A673 (cell line): Measurements from ENCODE around the gene NGEF. TPM values are rescaled to one million over a fixed set of nuclear protein-coding genes. Genes with fewer than 3 reads are reported as not detected.

Experiments
- BruUV-seq: library from RNA; stranded (reverse); fragments of 400-500 nt; replicated peaks from 2 replicates; lab custom pipeline; 2021; lab: Mats Ljungman, UMichigan
- CTCF ChIA-PET: fragments of 300-600 bp; sonication (Branson Sonifier 250); formaldehyde crosslinking; loops from one replicate; lab custom pipeline; 2022; ENCODE audit warnings: antibody characterized with exemption; lab: Charles Lee
- POLR2A ChIA-PET: fragments of 300-600 bp; sonication (Branson Sonifier 250); formaldehyde crosslinking; loops from one replicate; lab custom pipeline; 2022; ENCODE audit warnings: antibody characterized with exemption; ENCODE audit not compliant: low non-redundant PET; lab: Charles Lee
- DNase-seq: peaks from one replicate; pipeline ENCODE4 v3.0.0-alpha.2; 2015; ENCODE audit warnings: low spot score
- H3K27ac ChIP-seq: fragments of 200-600 bp; sonication (generic); 2 replicates; pipeline ENCODE4 v1.5.1; 2016; ENCODE audit warnings: mixed run types, low read depth, mild to moderate bottlenecking, mixed read lengths, antibody characterized with exemption, low read length; ENCODE audit not compliant: poor library complexity, severe bottlenecking
- H3K27me3 ChIP-seq: fragments of 200-600 bp; sonication (generic); replicated peaks from 2 replicates; pipeline ENCODE4 v1.6.1; 2017; ENCODE audit warnings: mixed run types, low read depth, mild to moderate bottlenecking, mixed read lengths, antibody characterized with exemption, low read length; ENCODE audit not compliant: insufficient read depth, poor library complexity
- H3K36me3 ChIP-seq: fragments of 200-600 bp; sonication (generic); 2 replicates; pipeline ENCODE4 v1.6.1; 2016; ENCODE audit warnings: mixed run types, mild to moderate bottlenecking, mixed read lengths, antibody characterized with exemption, low read length; ENCODE audit not compliant: insufficient read depth, poor library complexity, severe bottlenecking
- H3K4me1 ChIP-seq: fragments of 200-600 bp; sonication (generic); 2 replicates; pipeline ENCODE4 v1.6.1; 2017; ENCODE audit warnings: mixed run types, mild to moderate bottlenecking, mixed read lengths, antibody characterized with exemption, low read length; ENCODE audit not compliant: insufficient read depth, poor library complexity, severe bottlenecking
- H3K4me3 ChIP-seq: fragments of 200-600 bp; sonication (generic); 2 replicates; pipeline ENCODE4 v1.5.1; 2016; ENCODE audit warnings: low read depth, mixed run types, mild to moderate bottlenecking, mixed read lengths, low read length; ENCODE audit not compliant: poor library complexity, severe bottlenecking
- H3K9me3 ChIP-seq: fragments of 200-600 bp; sonication (generic); 2 replicates; pipeline ENCODE4 v1.6.1; 2016; ENCODE audit warnings: mixed run types, low read depth, mild to moderate bottlenecking, mixed read lengths, antibody characterized with exemption, low read length; ENCODE audit not compliant: poor library complexity, severe bottlenecking
- EZH2 ChIP-seq: fragments of 200-600 bp; sonication (generic); IDR thresholded peaks from 2 replicates; pipeline ENCODE4 v1.6.1; 2017; ENCODE audit warnings: borderline replicate concordance, low read depth, mild to moderate bottlenecking, mixed read lengths, antibody characterized with exemption, low read length; ENCODE audit not compliant: poor library complexity, severe bottlenecking
- intact Hi-C: fragments of 100-400 bp; cut with micrococcal nuclease; formaldehyde crosslinking; loops from one replicate; pipeline ENCODE4 v1.10.0; 2022; ENCODE audit not compliant: unreplicated experiment
- total RNA-seq: library from RNA; stranded (reverse); gene quantifications from 2 replicates; pipeline ENCODE4 v1.2.3, GENCODE V29; 2021
- TF ChIP-seq, protein P1 (sequence below): fragments of 300-800, 200-600 bp; sonication (generic); conservative IDR thresholded peaks from 2 replicates; pipeline ENCODE4 v1.5.1; 2017; ENCODE audit warnings: low read depth, mild to moderate bottlenecking, antibody characterized with exemption, low read length, moderate library complexity, mixed read lengths

Gene NGEF
- total RNA-seq, 1 experiment from 2014 or later, result 0.69 TPM

DNA sequence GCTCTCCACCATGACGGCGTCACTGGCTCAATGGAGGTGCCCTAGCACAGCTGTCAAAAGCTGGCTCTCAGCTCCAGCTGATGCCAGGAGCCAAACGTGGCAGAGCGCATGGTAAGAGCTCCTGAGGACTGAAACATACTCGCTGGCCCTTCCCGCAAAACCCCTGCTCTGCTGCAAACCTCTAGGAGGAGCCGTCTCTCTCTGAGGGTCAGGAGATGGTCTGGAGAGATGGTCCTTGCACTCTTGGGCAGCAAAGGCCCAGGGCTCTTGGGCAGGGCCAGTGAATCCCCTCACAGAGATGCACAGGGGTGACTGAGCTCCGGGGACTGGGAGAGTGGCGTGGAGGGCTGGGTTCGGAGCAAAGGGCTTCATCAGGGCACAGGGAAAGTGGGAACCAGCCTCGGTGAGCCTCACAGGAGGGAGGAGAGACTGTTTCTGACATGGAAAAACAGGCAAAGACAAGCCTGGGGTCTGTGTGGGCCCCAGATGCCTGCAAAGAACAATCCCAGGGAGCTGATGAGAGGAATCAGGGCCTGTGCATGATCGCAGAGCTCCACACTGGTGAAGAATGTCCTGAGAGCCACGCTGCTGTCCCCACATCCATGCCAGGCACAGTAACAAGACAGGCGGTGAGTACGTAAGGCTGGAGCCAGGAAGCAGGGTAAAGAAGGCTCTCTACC lies 125.7 kb downstream of the NGEF start:
- DNase-seq, result no peak
- no TSS peak for BruUV-seq

DNA sequence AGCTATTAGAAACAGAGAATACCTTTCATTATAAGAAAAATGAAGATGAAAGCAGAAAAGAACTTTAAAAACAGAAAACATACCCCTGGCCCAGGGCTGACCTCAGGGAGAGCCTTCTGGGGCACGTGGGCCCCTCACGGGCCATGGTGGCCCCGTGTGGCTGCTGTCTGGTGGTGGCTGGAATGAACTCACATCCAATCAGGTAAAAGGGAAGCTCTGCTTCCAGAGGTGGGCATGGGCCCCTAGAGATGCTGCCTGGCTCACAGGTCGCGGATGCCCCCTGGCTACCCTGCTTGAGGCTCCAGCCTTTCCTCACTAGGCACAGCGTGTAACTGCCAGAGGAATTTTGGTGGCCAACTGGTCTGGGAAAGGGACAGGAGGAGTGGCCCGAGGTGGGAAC lies 126.4 kb downstream of the NGEF start:
- no peak for DNase-seq
- H3K4me1 ChIP-seq, result no peaks in the 10 kb centered on the region

More for the DNA sequence above, 125.7 kb downstream of the NGEF start:
- H3K9me3 ChIP-seq, result no peaks in the 10 kb centered on the region
- ChIA-PET POLR2A (no interaction called here), CTCF (interaction anchor here (0.6 kb wide), 1 partner anchor 280 kb away, joined by 3 read pairs; no protein-coding TSS in a partner anchor)
- TF ChIP-seq, protein P1, sequence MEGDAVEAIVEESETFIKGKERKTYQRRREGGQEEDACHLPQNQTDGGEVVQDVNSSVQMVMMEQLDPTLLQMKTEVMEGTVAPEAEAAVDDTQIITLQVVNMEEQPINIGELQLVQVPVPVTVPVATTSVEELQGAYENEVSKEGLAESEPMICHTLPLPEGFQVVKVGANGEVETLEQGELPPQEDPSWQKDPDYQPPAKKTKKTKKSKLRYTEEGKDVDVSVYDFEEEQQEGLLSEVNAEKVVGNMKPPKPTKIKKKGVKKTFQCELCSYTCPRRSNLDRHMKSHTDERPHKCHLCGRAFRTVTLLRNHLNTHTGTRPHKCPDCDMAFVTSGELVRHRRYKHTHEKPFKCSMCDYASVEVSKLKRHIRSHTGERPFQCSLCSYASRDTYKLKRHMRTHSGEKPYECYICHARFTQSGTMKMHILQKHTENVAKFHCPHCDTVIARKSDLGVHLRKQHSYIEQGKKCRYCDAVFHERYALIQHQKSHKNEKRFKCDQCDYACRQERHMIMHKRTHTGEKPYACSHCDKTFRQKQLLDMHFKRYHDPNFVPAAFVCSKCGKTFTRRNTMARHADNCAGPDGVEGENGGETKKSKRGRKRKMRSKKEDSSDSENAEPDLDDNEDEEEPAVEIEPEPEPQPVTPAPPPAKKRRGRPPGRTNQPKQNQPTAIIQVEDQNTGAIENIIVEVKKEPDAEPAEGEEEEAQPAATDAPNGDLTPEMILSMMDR, result no peak
- no peak for TF ChIP-seq EZH2
- no peaks in the 10 kb centered on the region for H3K36me3 ChIP-seq
- no peaks in the 10 kb centered on the region for H3K27me3 ChIP-seq
- H3K27ac ChIP-seq, result no peak overlapping the region
- H3K4me1 ChIP-seq, result no peaks in the 10 kb centered on the region
- intact Hi-C loops, result no loop called here
- no peak overlapping the region for H3K4me3 ChIP-seq

DNA sequence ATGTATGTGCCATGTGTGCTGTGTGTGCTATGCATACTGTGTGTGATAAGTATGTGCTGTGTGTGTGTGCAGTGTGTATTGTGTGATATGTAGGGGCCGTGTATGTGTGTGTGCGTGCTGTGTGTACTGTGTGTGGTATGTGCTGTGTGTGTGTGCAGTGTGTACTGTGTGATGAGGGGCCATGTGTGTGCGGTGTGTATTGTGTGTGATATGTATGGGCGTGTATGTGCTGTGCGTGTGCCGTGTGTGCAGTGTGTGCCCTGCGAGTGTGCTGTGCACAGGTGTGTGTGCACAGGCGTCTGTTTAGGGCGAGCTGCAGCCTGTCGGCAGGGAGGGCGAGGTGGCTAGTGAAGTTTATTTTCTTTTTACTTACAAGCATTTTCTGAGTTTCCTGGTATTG lies 126.9 kb downstream of the NGEF start:
- H3K27ac ChIP-seq, result no peak overlapping the region
- TF ChIP-seq, protein P1, result no peak
- no peak for TF ChIP-seq EZH2
- no TSS peak for BruUV-seq
- no peaks in the 10 kb centered on the region for H3K36me3 ChIP-seq
- H3K27me3 ChIP-seq, result no peaks in the 10 kb centered on the region
- no peaks in the 10 kb centered on the region for H3K9me3 ChIP-seq
- ChIA-PET POLR2A (no interaction called here), CTCF (no interaction called here)
- H3K4me3 ChIP-seq, result no peak overlapping the region
- DNase-seq, result no peak
- H3K4me1 ChIP-seq, result no peaks in the 10 kb centered on the region
- intact Hi-C loops, result no loop called here

More for the DNA sequence above, 126.4 kb downstream of the NGEF start:
- BruUV-seq, result no TSS peak
- POLR2A ChIA-PET, result no interaction called here
- intact Hi-C loops, result no loop called here
- Histone ChIP-seq H3K36me3 (no peaks in the 10 kb centered on the region), H3K4me3 (no peak overlapping the region), H3K27ac (no peak overlapping the region), H3K9me3 (no peaks in the 10 kb centered on the region), H3K27me3 (no peaks in the 10 kb centered on the region)
- TF ChIP-seq, protein P1, result no peak
- TF ChIP-seq EZH2, result no peak
- CTCF ChIA-PET, result interaction anchor here (0.6 kb wide), 1 partner anchor 280 kb away, joined by 3 read pairs; no protein-coding TSS in a partner anchor
